Right atrium auricular region (tissue), 2 donors: ENCODE data around the gene MRPL47. TPM values are rescaled to one million over a fixed set of nuclear protein-coding genes. Genes with fewer than 3 reads are reported as not detected.

Source experiments
- DNase-seq: peaks from one replicate; pipeline ENCODE4 v3.0.0-alpha.2; 2019; ENCODE audit warnings: low spot score
- H3K27ac ChIP-seq, 2 donors: fragments of 200-600 bp; sonication (generic); 1 replicate in 1 of 2; 2 replicates in 1 of 2; pipeline ENCODE4 v1.5.1; 2016 to 2019
- H3K27me3 ChIP-seq, 2 donors: fragments of 200-600 bp; sonication (generic); one replicate each; pipeline versions ENCODE4 v1.5.1 to v1.6.0; 2017 to 2019
- H3K36me3 ChIP-seq: fragments of 200-600 bp; sonication (generic); one replicate; pipeline ENCODE4 v1.5.1; 2016
- H3K4me1 ChIP-seq, 2 donors: fragments of 200-600 bp; sonication (generic); one replicate each; pipeline versions ENCODE4 v1.5.1 to v1.6.0; 2017 to 2019
- H3K4me3 ChIP-seq, 2 donors: fragments of 200-600 bp; sonication (generic); 1 replicate in 1 of 2; 2 replicates in 1 of 2; pipeline ENCODE4 v1.5.1; 2017 to 2019; ENCODE audit warnings: mild to moderate bottlenecking in 1 of 2, moderate library complexity in 1 of 2
- H3K9me3 ChIP-seq, 2 donors: fragments of 200-600 bp; sonication (generic); one replicate each; pipeline ENCODE4 v1.5.1; 2019
- total RNA-seq, 2 donors: library from RNA; depleted of rRNA; stranded (reverse); fragments of >200 nt; gene quantifications; one replicate each; pipeline ENCODE4 v1.1.0, GENCODE V29; 2016
- TF ChIP-seq, protein P1 (sequence below), 2 donors: fragments of 200-600 bp; sonication (generic); IDR thresholded peaks; one replicate each; pipeline ENCODE4 v1.5.1; 2019; ENCODE audit warnings: antibody characterized with exemption in 2 of 2

Gene MRPL47
- total RNA-seq, 2 donors from 2014 or later, result 30.8 to 40.9 TPM

DNA sequence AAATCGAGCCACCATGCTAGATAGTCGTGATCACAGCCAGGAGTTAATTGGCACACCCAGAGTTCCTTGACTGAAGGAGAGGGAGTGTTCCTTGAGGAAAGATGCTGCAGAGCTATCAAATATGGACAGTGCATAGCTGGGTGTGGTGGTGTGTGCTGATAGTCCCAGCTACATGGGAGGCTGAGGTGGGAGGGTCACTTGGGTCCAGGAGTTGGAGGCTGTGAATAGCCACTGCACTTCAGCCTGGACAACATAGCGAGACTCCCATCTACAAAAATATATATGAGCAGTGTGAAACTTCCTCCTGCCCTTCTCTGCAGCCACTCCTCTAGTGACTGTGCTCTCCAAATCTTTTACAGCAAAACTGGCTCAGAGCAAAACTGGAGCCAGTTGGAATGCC, 38.4 kb upstream of the MRPL47 start:
- Histone ChIP-seq H3K4me1 (no peaks in the 10 kb centered on the region), H3K27me3 (no peaks in the 10 kb centered on the region), H3K36me3 (no peaks in the 10 kb centered on the region), H3K4me3 (no peak overlapping the region), H3K27ac (no peak overlapping the region), H3K9me3 (no peaks in the 10 kb centered on the region)
- TF ChIP-seq, protein P1, sequence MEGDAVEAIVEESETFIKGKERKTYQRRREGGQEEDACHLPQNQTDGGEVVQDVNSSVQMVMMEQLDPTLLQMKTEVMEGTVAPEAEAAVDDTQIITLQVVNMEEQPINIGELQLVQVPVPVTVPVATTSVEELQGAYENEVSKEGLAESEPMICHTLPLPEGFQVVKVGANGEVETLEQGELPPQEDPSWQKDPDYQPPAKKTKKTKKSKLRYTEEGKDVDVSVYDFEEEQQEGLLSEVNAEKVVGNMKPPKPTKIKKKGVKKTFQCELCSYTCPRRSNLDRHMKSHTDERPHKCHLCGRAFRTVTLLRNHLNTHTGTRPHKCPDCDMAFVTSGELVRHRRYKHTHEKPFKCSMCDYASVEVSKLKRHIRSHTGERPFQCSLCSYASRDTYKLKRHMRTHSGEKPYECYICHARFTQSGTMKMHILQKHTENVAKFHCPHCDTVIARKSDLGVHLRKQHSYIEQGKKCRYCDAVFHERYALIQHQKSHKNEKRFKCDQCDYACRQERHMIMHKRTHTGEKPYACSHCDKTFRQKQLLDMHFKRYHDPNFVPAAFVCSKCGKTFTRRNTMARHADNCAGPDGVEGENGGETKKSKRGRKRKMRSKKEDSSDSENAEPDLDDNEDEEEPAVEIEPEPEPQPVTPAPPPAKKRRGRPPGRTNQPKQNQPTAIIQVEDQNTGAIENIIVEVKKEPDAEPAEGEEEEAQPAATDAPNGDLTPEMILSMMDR (IDR thresholded peaks at IDR 0.05), result no peak
- DNase-seq, result no peak

DNA sequence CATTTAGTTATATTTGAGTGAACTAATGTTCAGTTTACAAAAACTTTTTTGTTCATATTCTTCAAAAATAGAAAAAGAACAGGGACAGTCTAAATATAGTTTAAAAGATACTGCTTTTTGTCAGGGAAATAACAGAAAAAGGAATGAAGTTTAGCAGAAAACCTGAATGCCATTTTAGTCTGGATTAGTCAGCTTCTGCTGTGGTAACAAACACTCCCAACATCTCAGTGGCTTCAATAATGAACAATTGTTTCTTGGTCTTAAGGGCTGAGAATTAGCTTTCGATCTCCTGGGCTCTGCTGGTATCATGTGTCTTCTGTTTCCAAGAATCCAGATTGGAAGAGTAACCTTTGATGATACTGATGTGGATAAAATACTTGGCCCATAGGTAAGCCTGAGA, 36.0 kb upstream of the MRPL47 start:
- no peak for DNase-seq
- Histone ChIP-seq H3K27ac (no peak overlapping the region), H3K4me1 (no peaks in the 10 kb centered on the region), H3K4me3 (no peak overlapping the region), H3K9me3 (no peaks in the 10 kb centered on the region), H3K27me3 (no peaks in the 10 kb centered on the region), H3K36me3 (no peaks in the 10 kb centered on the region)
- TF ChIP-seq, protein P1 (IDR thresholded peaks at IDR 0.05), result no peak

DNA sequence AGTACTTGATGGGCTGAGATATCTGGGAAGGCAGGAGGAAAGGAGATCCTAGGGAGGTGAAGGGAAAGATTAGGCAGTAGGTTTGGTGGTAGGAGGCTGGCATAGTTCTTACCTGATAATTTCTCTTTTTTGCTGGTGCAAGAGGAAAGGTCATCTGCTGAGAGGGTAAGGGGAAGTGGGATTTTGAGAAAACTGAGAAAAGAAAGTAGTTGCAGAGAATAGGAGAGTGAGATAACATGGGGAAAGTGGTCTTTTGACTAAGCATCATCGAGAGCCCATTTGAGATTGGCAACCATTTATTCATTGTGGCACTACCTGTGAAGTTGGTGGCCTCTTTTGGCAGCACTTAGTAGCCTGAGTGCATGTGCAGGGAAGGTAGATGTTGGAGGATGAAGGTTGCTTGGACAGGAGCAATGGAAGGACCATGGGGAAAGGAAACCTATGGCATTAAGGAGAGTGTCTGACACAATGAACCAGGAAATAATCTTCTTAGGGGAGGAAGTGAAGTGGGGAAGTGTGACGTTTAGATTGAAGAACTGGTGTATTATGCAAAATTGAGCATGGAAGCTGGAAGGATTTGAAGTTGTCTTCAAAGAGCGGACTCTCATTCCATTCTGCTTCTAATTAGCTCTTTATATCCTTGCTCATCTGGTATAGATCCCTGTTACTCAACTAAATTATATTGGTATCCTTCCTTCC, 26.5 kb upstream of the MRPL47 start:
- TF ChIP-seq, protein P1 (IDR thresholded peaks at IDR 0.05), result no peak

DNA sequence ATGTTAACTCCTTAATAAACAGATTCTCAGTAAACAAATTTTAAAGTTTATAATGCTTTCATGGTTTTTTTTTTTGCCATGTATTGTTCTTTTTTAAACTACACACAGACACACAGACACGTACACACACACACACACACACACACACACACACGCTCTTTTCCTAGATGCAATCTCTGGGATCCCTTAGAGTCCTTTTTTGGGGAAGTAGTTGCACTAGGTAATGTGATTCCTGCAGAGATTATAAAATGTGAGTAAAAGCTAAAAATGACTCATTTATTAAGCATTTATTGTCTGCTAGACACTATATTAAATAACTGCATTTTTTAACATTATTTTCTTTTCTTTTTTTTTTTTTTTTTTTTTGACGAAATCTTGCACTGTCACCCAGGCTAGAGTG, 20.0 kb upstream of the MRPL47 start:
- Histone ChIP-seq H3K36me3 (peaks cover 62% of the 10 kb centered on the region), H3K9me3 (no peaks in the 10 kb centered on the region)
- TF ChIP-seq, protein P1 (IDR thresholded peaks at IDR 0.05), result no peak

More for the DNA sequence above, 26.5 kb upstream of the MRPL47 start:
- H3K4me1 ChIP-seq, result no peaks in the 10 kb centered on the region
- H3K27me3 ChIP-seq, result no peaks in the 10 kb centered on the region
- H3K4me3 ChIP-seq, result no peak overlapping the region
- peaks cover 7% of the 10 kb centered on the region for H3K36me3 ChIP-seq
- H3K27ac ChIP-seq, result no peak overlapping the region
- DNase-seq, result no peak
- no peaks in the 10 kb centered on the region for H3K9me3 ChIP-seq

DNA sequence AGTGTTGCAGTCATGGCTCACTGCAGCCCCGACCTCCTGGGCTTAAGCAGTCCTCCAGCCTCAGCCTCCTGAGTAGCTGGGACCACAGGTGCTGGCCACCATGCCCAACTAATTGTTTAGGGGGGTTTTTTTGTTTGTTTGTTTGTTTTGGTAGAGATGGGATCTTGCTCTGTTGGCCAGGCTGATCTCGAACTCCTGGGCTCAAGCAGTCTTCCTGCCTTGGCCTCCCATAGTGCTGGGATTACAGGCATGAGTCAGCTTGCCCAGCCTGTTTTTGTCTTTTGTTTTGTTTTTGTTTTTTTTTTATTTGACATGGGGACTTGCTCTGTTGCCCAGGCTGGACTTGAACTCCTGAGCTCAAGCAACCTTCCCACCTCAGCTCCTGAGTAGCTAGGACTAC, 17.6 kb upstream of the MRPL47 start:
- H3K36me3 ChIP-seq, result peaks cover 83% of the 10 kb centered on the region
- H3K4me1 ChIP-seq, result no peaks in the 10 kb centered on the region
- no peaks in the 10 kb centered on the region for H3K9me3 ChIP-seq
- no peaks in the 10 kb centered on the region for H3K27me3 ChIP-seq
- H3K4me3 ChIP-seq, result no peak overlapping the region
- no peak overlapping the region for H3K27ac ChIP-seq
- no peak for DNase-seq
- TF ChIP-seq, protein P1 (IDR thresholded peaks at IDR 0.05), result no peak

More for the DNA sequence above, 20.0 kb upstream of the MRPL47 start:
- H3K27me3 ChIP-seq, result no peaks in the 10 kb centered on the region
- H3K4me3 ChIP-seq, result no peak overlapping the region
- no peak for DNase-seq
- H3K4me1 ChIP-seq, result no peaks in the 10 kb centered on the region
- H3K27ac ChIP-seq, result no peak overlapping the region
